GM12878 (cell line): ENCODE data around the gene NOS1AP.

Source experiments
- KDM1A ChIP-seq: fragments of 200-600 bp; sonication (generic); IDR thresholded peaks from 2 replicates; pipeline ENCODE4 v1.6.1; 2016; ENCODE audit warnings: borderline replicate concordance
- TF ChIP-seq, protein P1 (sequence below), 3 experiments: IDR thresholded peaks in 2 of 3; conservative IDR thresholded peaks in 1 of 3; 2 replicates each; pipeline ENCODE4 v1.5.1; 2011; ENCODE audit warnings: low read depth in 3 of 3, low read length in 3 of 3, mild to moderate bottlenecking in 3 of 3, control low read depth in 2 of 3, moderate library complexity in 2 of 3, inconsistent platforms in 1 of 3, mixed read lengths in 1 of 3; ENCODE audit not compliant: control insufficient read depth in 2 of 3, insufficient read depth in 1 of 3; ENCODE audit errors: extremely low read depth in 1 of 3
- TF ChIP-seq, protein P2 (sequence below): IDR thresholded peaks from 2 replicates; pipeline ENCODE4 v1.6.1; 2012; ENCODE audit warnings: improper control_type of control experiment, low read depth, low read length; ENCODE audit not compliant: insufficient replicate concordance

DNA sequence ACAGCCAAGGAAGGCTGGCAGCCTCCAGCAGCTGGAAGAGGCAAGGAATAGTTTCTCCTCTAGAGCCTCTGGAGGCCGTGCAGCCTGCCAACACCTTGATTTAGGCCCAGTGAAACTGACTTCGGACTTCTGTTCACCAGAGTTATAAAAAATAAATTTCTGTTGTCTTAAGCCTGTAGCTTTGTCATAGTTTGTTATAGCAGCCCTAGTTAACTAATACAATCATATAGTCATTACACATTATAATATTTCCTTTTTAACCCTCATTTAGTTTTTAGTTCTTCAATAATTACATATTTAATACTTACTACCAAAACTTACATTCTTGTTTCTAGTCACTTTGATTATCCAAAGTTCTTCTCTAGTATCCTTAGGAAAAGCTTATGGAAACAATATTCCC lies 20.3 kb downstream of the NOS1AP start:
- TF ChIP-seq, protein P1, sequence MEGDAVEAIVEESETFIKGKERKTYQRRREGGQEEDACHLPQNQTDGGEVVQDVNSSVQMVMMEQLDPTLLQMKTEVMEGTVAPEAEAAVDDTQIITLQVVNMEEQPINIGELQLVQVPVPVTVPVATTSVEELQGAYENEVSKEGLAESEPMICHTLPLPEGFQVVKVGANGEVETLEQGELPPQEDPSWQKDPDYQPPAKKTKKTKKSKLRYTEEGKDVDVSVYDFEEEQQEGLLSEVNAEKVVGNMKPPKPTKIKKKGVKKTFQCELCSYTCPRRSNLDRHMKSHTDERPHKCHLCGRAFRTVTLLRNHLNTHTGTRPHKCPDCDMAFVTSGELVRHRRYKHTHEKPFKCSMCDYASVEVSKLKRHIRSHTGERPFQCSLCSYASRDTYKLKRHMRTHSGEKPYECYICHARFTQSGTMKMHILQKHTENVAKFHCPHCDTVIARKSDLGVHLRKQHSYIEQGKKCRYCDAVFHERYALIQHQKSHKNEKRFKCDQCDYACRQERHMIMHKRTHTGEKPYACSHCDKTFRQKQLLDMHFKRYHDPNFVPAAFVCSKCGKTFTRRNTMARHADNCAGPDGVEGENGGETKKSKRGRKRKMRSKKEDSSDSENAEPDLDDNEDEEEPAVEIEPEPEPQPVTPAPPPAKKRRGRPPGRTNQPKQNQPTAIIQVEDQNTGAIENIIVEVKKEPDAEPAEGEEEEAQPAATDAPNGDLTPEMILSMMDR (IDR thresholded peaks at IDR 0.05 in 2 of 3, conservative IDR thresholded peaks at IDR 0.05 in 1 of 3; ENCODE audit: control insufficient read depth in 2 of 3, extremely low read depth in 1 of 3, insufficient read depth in 1 of 3, low read depth in 3 of 3, low read length in 3 of 3), result no peak
- TF ChIP-seq, protein P2, sequence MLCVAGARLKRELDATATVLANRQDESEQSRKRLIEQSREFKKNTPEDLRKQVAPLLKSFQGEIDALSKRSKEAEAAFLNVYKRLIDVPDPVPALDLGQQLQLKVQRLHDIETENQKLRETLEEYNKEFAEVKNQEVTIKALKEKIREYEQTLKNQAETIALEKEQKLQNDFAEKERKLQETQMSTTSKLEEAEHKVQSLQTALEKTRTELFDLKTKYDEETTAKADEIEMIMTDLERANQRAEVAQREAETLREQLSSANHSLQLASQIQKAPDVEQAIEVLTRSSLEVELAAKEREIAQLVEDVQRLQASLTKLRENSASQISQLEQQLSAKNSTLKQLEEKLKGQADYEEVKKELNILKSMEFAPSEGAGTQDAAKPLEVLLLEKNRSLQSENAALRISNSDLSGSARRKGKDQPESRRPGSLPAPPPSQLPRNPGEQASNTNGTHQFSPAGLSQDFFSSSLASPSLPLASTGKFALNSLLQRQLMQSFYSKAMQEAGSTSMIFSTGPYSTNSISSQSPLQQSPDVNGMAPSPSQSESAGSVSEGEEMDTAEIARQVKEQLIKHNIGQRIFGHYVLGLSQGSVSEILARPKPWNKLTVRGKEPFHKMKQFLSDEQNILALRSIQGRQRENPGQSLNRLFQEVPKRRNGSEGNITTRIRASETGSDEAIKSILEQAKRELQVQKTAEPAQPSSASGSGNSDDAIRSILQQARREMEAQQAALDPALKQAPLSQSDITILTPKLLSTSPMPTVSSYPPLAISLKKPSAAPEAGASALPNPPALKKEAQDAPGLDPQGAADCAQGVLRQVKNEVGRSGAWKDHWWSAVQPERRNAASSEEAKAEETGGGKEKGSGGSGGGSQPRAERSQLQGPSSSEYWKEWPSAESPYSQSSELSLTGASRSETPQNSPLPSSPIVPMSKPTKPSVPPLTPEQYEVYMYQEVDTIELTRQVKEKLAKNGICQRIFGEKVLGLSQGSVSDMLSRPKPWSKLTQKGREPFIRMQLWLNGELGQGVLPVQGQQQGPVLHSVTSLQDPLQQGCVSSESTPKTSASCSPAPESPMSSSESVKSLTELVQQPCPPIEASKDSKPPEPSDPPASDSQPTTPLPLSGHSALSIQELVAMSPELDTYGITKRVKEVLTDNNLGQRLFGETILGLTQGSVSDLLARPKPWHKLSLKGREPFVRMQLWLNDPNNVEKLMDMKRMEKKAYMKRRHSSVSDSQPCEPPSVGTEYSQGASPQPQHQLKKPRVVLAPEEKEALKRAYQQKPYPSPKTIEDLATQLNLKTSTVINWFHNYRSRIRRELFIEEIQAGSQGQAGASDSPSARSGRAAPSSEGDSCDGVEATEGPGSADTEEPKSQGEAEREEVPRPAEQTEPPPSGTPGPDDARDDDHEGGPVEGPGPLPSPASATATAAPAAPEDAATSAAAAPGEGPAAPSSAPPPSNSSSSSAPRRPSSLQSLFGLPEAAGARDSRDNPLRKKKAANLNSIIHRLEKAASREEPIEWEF, result no peak
- no peak for TF ChIP-seq KDM1A
